Stimulated activated CD8-positive, alpha-beta memory T cell treated with anti-CD3 and anti-CD28 coated beads, Interleukin-15, amount 100 ng/mL, for 1 hour (primary cell): ENCODE results near the gene FANCG.
A peak's percentile ranks its signal among the peaks of the same experiment; 100 is the strongest.

Source experiments
- DNase-seq: peaks from one replicate; pipeline ENCODE4 v3.0.0-alpha.2; 2020; ENCODE audit warnings: low read depth

The FANCG gene

GRCh38 chr9:35079426-35080341 lies at the start of gene FANCG:
FANCG (minus strand) TSS chr9:35079942; CDS start chr9:35079524, 418 bp downstream.
- DNase-seq: peak; percentile 58

- DNase-seq: peak; percentile 78
These were observed 37.3 kb upstream of the FANCG start for GRCh38 chr9:35116898-35117551.

GRCh38 chr9:35116539-35116897 lies 36.8 kb upstream of the FANCG start:
- no peak for DNase-seq

GRCh38 chr9:35115680-35116538 lies 36.2 kb upstream of the FANCG start, which contains the start of gene ATOSB:
ATOSB (minus strand) TSS chr9:35115862; CDS start chr9:35108274, 7,588 bp downstream.
- peak; percentile 81 for DNase-seq

- no peak for DNase-seq
These were observed 35.3 kb upstream of the FANCG start for GRCh38 chr9:35114840-35115628.

- peak; percentile 40 for DNase-seq
These were observed 34.5 kb upstream of the FANCG start for GRCh38 chr9:35114113-35114839.

DNA sequence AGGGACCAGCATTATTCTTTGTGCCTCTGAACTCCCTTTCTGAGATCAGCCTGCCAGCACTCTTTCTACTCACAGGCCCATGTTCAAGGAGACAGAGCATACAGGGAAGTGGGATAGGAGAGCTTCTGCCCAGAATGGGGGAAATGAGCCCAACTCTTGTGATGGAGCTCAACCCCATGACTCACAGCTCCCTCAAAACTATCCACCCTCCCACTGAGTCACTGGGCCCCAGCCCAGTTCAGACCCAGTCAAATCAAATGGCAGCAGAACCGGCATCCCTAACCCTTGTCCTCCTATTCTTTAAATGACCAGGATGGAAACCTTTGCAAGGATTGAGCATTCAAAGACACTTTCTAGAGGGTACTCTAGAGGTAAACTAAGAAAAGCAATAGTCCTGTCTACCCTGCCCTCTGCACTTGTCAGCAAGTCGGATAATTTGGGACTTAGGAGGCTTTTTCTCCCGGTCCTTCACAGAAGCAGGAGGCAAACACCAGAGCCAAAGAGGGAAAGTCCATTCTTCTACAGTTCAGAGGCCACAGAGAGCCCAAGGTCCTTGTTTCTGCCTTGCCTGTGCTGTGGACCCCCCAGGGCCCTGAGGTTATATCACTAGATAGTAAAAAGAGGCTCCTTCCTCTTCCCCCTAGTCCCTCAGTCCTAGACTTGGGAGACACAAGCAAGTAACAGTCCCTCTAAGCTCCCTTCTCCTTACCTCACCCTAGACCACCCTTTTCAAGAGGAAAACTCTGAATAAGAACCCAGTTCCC lies 32.7 kb upstream of the FANCG start:
- DNase-seq: no peak

DNA sequence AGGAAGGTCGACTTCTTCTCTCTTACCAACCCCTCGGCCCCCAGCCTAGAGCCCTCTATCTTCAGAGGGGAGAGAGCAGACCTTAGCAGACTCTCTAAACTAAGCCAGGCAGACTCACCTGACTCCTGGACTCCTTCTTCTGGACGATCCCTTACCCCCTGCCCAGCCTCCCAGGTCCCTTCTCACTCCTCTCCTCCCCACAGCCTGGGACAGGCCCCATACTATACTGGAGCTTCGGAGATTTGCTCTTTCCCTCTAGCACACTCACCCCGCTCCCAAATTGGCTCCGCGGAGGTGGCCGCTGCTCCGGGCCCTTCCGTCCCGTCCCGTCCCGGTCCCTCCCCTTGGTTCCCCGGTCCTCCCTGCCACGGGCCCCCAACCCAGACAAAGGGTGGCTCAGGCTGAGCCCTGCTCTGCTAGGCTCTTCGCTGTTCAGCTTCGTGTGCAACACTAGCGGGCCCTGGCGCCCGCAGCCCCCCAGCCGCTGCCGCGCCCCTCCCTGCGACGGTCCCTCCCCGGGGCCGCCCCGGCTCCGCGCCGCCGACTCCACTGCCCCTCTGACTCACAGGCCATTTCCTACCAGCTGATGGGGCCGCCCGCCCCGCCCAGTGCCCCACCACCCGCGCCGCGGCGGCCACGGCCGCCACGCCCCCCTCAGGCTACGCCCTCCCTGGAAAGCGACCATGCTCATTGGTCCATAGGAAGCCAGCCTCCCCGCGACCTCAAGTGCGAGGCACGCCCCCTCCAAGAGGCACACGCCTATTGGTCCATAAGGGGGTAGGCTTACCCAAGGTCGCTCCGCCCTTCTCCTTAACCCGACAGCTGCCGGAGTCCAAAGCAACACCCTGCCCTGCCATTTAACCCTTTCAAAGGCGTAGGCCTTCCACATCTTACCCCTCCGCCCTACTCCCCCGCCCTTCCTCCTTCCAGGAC lies 31.5 kb upstream of the FANCG start:
- DNase-seq: peak; percentile 91

DNA sequence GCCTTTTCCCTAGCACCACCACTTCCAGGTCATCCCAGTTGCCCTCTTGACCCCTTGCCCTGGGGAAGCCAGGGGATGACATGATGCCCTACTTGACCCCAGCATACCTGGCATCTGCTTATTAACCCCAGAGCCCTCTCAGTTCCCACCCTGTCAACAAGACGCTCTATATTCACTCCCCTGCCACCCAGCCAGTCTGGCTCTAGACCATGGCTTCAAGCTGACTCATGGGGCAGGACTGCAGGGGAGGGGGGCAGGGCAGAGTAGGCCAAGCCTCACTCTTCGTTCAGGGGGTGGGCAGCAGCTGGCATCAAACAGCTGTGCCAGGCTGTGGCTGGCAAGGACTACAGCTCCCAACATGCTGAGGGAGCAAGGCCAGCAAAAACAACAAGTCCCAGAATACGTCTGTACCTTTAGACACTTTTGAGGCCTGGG lies 30.6 kb upstream of the FANCG start:
- no peak for DNase-seq

DNA sequence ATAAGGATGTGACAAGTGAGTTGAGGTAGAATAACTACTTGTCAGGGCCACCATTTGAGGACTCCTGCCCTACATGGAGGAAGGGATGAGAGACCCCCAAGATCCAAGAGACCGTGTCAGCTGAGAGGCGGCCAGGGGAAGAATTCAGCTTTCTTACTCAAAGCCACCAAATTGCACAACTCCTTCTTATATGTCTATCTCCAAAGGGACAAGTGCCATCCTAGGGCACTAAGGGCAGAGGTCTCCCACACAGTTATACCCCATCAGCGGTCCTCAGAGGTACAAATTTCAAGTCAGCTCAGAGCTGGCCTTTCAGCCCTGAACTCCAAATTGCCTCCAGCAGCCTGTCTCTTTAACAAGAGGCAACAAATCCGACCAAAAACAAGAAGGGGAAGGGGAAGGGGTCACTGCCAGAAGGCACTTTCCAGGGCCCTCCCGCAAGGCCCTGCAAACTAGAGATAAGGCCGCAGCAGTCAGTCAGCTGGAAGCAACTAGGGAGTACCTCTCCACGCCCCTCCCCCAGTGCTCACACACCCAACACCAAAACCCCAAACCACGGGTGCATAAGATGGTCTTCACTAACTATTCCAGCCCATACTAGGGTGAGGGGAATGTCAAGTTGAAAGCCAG lies 29.3 kb upstream of the FANCG start:
- DNase-seq: no peak

DNA sequence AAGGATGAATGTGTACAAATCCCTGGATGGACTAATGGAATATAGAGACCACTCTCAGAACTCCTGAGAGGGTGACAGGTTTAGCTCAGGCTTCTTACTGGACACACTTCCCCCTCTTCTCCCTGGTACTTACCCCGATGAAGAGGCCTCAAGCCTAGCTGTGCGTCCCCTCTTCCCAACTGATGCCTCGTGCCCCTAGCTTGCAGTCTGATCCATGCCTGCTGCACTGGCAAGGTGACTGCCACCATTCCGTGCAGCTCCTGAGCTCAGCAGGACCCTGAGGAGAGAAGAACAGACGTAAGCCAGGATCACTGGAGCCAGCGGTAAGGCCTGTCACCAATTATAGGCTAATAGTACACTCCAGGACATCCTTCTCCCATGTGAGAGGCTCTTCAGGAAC lies 28.7 kb upstream of the FANCG start:
- DNase-seq: no peak

DNA sequence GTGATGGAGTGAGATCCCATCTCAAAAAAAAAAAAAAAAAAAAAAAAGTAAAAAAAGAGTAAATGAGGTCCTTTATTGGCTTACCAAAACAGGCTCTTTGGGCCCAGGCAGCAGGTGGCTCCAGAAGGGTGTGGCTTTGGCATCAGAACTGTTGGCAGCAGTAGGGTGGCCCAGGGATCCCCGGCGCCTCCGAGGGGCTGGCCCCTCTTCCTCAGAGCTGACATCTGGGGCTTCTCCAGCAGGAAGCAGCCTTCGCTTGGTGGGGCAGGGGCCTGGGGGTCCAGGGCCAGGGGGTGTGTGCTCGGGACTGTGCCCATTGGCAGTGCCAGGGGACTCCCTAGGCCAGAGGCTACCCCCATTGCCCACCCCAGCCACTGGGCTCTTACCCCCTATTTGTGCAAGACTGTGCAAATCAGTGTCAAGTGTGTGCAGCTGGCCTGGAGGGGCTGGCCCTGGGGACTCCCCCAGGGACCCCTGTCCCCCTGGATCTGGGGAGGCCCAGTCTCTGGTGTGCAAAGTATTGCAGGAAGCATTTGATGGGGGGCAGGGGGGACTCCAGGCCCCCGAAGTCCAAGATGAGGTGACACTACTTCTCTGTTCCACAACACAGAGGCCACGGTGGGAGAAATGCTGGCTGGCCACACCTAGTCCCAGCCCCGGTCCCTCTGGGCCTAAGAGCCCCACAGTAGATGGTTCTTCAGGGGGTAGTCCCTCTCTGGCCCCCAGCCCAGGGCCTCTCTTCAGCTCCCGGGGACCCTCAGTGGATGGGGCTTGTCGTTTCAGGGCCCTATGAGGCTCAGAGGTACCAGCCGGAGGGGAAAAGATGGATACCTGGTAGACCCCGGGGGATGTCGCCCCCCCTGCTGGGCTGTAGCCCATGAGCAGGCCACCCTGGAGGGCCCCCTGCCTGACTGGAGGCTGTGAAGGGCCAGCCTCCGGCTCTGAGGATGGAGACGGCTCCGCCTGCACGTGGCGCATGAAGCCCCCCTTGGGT lies 27.9 kb upstream of the FANCG start:
- no peak for DNase-seq

GRCh38 chr9:35106343-35106730 lies 26.6 kb upstream of the FANCG start:
- no peak for DNase-seq

DNA sequence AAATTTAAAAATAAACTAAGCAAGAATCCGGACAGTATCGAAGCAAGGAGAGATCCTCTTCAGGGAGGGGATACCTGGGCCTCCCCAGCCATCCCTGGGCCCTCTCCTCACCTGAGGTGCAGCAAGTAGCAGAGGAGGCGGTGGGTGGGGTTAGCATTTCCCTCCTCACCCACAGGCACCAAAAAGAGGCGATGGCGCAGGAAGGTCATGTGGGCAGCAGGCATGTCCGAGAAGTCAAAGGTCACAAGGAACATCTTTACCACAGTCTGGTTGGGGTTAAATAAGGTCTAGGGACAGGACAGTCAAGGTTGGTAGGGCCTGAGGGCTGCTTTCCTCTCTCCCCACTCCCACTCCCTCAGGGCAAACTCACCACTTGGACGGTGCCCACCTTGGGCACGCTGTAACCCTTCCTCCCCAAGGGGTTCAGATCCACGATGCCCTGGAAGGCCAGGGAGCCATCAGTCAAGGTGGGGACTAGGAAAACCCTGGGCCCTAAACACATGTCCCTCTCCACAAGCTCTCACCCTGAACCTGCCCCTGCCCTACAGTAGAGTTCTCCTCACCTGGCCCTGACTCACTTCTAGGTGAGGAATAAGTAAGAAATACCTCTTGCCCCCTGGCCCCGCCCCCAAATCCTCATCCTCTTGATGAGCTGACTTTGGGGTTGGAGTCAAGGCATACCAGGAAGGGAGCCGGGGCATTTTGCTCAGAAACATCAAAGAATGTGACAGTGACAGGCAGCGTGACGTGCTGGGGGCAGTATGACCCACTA lies 26.0 kb upstream of the FANCG start:
- no peak for DNase-seq

DNA sequence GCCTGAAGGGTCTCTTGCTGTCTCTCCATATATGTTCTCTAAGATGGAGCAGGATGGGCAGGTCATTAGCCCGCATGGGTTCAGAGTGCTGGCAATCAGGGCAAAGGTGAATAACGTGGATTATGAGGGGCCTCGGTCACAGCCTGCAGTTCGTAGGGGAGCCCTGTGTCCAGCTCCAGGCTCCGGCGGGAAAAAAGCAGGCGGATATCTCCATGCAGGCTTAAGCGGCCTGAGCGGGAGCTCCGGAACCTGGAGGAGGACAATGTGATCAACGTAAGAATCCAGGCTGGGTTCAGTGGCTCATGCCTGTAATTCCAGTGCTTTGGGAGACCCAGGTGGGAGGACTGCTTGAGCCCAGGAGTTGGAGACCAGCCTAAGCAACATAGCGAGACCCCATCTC lies 25.4 kb upstream of the FANCG start:
- DNase-seq: no peak

- DNase-seq: no peak
These were observed 24.8 kb upstream of the FANCG start for GRCh38 chr9:35104586-35104985.
